Hepatocyte (in vitro differentiated cells): ENCODE measurements around the gene CDC42BPA. TPM values are rescaled to one million over a fixed set of nuclear protein-coding genes. Genes with fewer than 3 reads are reported as not detected.

ENCODE experiments used
- DNase-seq: peaks from one replicate; pipeline ENCODE4 v3.0.0-alpha.2; 2016; ENCODE audit warnings: low spot score
- H2AFZ ChIP-seq: fragments of 200-600 bp; sonication (generic); 2 replicates; pipeline ENCODE4 v1.6.0; 2016; ENCODE audit warnings: antibody characterized with exemption, mild to moderate bottlenecking
- H3K27ac ChIP-seq: fragments of 200-600 bp; sonication (generic); 2 replicates; pipeline ENCODE4 v1.5.1; 2016; ENCODE audit warnings: mild to moderate bottlenecking
- H3K27me3 ChIP-seq: fragments of 200-600 bp; sonication (generic); 2 replicates; pipeline ENCODE4 v1.6.1; 2016
- H3K36me3 ChIP-seq: fragments of 200-600 bp; sonication (generic); replicated peaks from 2 replicates; pipeline ENCODE4 v1.5.1; 2016; ENCODE audit warnings: low read depth; ENCODE audit not compliant: insufficient read depth
- H3K4me1 ChIP-seq: fragments of 200-600 bp; sonication (generic); 2 replicates; pipeline ENCODE4 v1.5.1; 2016; ENCODE audit warnings: mild to moderate bottlenecking, moderate library complexity; ENCODE audit not compliant: insufficient read depth
- H3K4me2 ChIP-seq: fragments of 200-600 bp; sonication (generic); 2 replicates; pipeline ENCODE4 v1.6.0; 2016
- H3K4me3 ChIP-seq: fragments of 200-600 bp; sonication (generic); 2 replicates; pipeline ENCODE4 v1.5.1; 2016; ENCODE audit warnings: mild to moderate bottlenecking
- H3K79me2 ChIP-seq: fragments of 200-600 bp; sonication (generic); 2 replicates; pipeline ENCODE4 v1.6.0; 2017; ENCODE audit warnings: mild to moderate bottlenecking
- H3K9me2 ChIP-seq: fragments of 200-600 bp; sonication (generic); replicated peaks from 2 replicates; pipeline ENCODE4 v1.6.0; 2017; ENCODE audit warnings: mild to moderate bottlenecking; ENCODE audit not compliant: insufficient read depth
- H3K9me3 ChIP-seq: fragments of 200-600 bp; sonication (generic); 2 replicates; pipeline ENCODE4 v1.5.1; 2016; ENCODE audit warnings: low read depth, mild to moderate bottlenecking
- H4K20me1 ChIP-seq: fragments of 200-600 bp; sonication (generic); 2 replicates; pipeline ENCODE4 v1.6.0; 2016; ENCODE audit warnings: mild to moderate bottlenecking; ENCODE audit not compliant: insufficient read depth, poor library complexity, severe bottlenecking
- EZH2 ChIP-seq: fragments of 200-600 bp; sonication (generic); IDR thresholded peaks from 2 replicates; pipeline ENCODE4 v1.6.1; 2016; ENCODE audit warnings: antibody characterized with exemption, mild to moderate bottlenecking, borderline replicate concordance
- EZH2phosphoT487 ChIP-seq: fragments of 200-600 bp; sonication (generic); IDR thresholded peaks from one replicate; pipeline ENCODE4 v1.6.1; 2018; ENCODE audit warnings: antibody characterized with exemption, mild to moderate bottlenecking, low read depth, moderate library complexity; ENCODE audit not compliant: unreplicated experiment, severe bottlenecking
- WGBS: methylation state at CpG from one replicate; pipeline ENCODE4 v1.1.6; 2016; ENCODE audit warnings: low lambda C conversion rate; ENCODE audit errors: missing lambda C conversion rate; 5-methylcytosine and 5-hydroxymethylcytosine counted together
- polyA plus RNA-seq: library from polyadenylated mRNA; unstranded; fragments of >200 nt; fragmentation: Nextera tagmentation; extraction: Ambion mirVana; gene quantifications from 2 replicates; pipeline ENCODE4 v1.2.1, GENCODE V29; 2016
- total RNA-seq: library from RNA; depleted of rRNA; stranded (reverse); fragments of >200 nt; gene quantifications from 2 replicates; pipeline ENCODE4 v1.2.3, GENCODE V29; 2014
- TF ChIP-seq, protein P1 (sequence below): fragments of 200-600 bp; sonication (generic); IDR thresholded peaks from 2 replicates; pipeline ENCODE4 v1.5.1; 2016; ENCODE audit warnings: antibody characterized with exemption, mild to moderate bottlenecking; ENCODE audit not compliant: poor library complexity

Gene CDC42BPA
- total and polyA plus RNA-seq, 2 experiments from 2014 or later: 24.5 to 40.9 TPM

DNA sequence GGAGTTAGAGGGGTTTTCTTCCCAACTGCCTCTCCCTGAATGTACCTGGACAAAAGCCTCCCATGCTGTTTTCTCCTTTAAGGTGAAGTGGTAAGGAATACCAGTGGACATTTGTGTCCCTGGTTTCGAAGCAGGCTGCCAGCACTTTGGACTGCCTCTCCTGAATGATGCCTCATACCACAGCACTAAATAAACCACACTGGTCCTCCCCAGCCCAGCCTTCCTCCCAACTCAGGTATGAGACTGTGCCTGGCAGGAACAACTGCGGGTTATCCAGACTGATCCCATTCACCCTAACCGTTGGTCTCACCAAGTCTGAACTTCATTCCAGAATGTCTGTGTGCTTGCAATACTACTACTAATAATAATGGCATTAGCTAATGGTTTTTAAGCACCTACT is 368.9 kb downstream of the CDC42BPA start:
- DNase-seq: no peak
- WGBS: 98% methylated on average over 3 of the region's 3 CpGs
- Histone ChIP-seq H4K20me1 (no peaks in the 10 kb centered on the region), H3K4me2 (no peak overlapping the region), H3K27me3 (no peaks in the 10 kb centered on the region), H3K27ac (no peak overlapping the region), H3K4me3 (no peak overlapping the region), H3K36me3 (no peaks in the 10 kb centered on the region), H3K9me3 (no peaks in the 10 kb centered on the region), H3K79me2 (peaks cover 70% of the 10 kb centered on the region), H3K4me1 (peaks cover 12% of the 10 kb centered on the region), H3K9me2 (no peaks in the 10 kb centered on the region), H2AFZ (no peak overlapping the region)
- TF ChIP-seq, protein P1, sequence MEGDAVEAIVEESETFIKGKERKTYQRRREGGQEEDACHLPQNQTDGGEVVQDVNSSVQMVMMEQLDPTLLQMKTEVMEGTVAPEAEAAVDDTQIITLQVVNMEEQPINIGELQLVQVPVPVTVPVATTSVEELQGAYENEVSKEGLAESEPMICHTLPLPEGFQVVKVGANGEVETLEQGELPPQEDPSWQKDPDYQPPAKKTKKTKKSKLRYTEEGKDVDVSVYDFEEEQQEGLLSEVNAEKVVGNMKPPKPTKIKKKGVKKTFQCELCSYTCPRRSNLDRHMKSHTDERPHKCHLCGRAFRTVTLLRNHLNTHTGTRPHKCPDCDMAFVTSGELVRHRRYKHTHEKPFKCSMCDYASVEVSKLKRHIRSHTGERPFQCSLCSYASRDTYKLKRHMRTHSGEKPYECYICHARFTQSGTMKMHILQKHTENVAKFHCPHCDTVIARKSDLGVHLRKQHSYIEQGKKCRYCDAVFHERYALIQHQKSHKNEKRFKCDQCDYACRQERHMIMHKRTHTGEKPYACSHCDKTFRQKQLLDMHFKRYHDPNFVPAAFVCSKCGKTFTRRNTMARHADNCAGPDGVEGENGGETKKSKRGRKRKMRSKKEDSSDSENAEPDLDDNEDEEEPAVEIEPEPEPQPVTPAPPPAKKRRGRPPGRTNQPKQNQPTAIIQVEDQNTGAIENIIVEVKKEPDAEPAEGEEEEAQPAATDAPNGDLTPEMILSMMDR: no peak
- TF ChIP-seq EZH2 (no peak), EZH2phosphoT487 (no peak)

DNA sequence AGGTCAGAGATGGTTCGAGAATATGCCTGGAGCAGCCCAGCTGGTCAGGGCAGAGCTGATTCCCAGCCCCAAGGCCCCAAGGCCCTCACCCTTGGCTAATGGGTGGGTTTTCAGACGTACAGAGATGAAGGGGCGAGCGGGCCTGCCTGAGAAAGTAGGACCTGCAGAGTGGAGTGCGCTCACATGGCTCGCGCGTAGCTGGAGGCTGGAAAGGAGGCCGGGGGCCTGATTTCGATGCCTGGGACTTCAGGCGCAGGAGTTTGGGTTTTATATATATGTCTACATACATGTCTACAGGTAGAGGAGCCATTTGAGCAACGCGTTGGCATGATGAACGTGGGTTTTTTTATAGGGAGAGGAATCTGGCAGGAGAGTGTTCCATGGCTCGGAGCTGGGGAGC is 369.3 kb downstream of the CDC42BPA start:
- Histone ChIP-seq H3K4me1 (peaks cover 16% of the 10 kb centered on the region), H3K27ac (no peak overlapping the region), H3K4me3 (no peak overlapping the region), H3K27me3 (no peaks in the 10 kb centered on the region), H2AFZ (no peak overlapping the region), H3K36me3 (no peaks in the 10 kb centered on the region), H3K9me2 (no peaks in the 10 kb centered on the region), H3K4me2 (no peak overlapping the region), H4K20me1 (no peaks in the 10 kb centered on the region), H3K79me2 (peaks cover 66% of the 10 kb centered on the region), H3K9me3 (no peaks in the 10 kb centered on the region)
- DNase-seq: no peak
- 96% methylated on average over 15 of the region's 15 CpGs for WGBS
- TF ChIP-seq, protein P1: no peak
- no peak for TF ChIP-seq EZH2
- TF ChIP-seq EZH2phosphoT487: no peak

DNA sequence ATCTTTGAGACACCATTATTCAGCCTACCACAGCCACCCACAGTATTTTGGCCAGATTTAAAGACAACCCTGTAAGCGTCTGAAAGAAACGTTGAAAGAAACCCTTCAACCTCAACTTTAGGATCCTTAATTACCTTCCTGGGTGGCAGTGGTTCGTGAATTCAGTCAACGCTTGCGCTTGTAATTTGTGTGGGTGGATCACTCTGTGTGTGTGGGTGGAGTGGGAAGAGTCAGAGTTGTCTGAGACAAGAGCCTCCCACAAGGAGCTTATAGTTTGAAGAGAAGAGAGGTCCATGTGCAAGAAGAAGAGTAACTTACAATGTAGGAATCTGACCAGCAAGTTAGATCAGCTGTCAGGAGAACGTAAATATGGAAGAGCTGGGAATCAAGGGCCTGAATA is 369.8 kb downstream of the CDC42BPA start:
- H3K79me2 ChIP-seq: peaks cover 65% of the 10 kb centered on the region
- H3K27me3 ChIP-seq: no peaks in the 10 kb centered on the region
- H3K27ac ChIP-seq: no peak overlapping the region
- no peak for DNase-seq
- H3K4me2 ChIP-seq: no peak overlapping the region
- H4K20me1 ChIP-seq: no peaks in the 10 kb centered on the region
- TF ChIP-seq EZH2phosphoT487: no peak
- TF ChIP-seq, protein P1: no peak
- no peaks in the 10 kb centered on the region for H3K36me3 ChIP-seq
- H3K9me2 ChIP-seq: no peaks in the 10 kb centered on the region
- H3K4me1 ChIP-seq: peaks cover 17% of the 10 kb centered on the region
- 99% methylated on average over 6 of the region's 6 CpGs for WGBS
- no peak overlapping the region for H2AFZ ChIP-seq
- H3K4me3 ChIP-seq: no peak overlapping the region
- no peaks in the 10 kb centered on the region for H3K9me3 ChIP-seq

DNA sequence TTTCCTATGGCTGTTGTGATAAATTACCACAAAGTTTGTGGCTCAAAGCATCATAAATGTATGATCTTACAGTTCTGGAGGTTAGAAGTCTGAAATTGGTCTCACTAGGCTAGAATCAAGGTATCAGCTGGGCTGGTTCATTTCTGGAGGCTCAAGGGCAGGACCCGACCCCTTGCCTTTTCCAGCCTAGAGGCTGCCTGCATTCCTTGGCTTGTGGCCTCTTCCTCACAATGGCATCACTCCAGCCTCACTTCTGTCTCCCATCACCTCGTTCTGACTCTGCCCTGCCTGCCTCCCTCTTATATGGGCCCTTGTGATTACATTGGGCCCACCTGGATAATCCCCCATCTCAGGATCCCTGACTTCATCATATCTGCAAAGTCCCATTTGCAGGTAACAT is 370.2 kb downstream of the CDC42BPA start:
- no peaks in the 10 kb centered on the region for H3K27me3 ChIP-seq
- H2AFZ ChIP-seq: no peak overlapping the region
- H3K4me2 ChIP-seq: no peak overlapping the region
- H3K9me3 ChIP-seq: no peaks in the 10 kb centered on the region
- no peak overlapping the region for H3K4me3 ChIP-seq
- H3K36me3 ChIP-seq: no peaks in the 10 kb centered on the region
- DNase-seq: no peak
- H3K9me2 ChIP-seq: no peaks in the 10 kb centered on the region
- no peaks in the 10 kb centered on the region for H4K20me1 ChIP-seq
- peaks cover 66% of the 10 kb centered on the region for H3K79me2 ChIP-seq
- H3K27ac ChIP-seq: no peak overlapping the region
- H3K4me1 ChIP-seq: peaks cover 17% of the 10 kb centered on the region
- TF ChIP-seq EZH2 (no peak), EZH2phosphoT487 (no peak)
- TF ChIP-seq, protein P1: no peak
- 92% methylated on average over 2 of the region's 2 CpGs for WGBS
